AG10803 (cell line): ENCODE results near the gene ELN.

Source experiments
- DNase-seq: peaks from one replicate; pipeline ENCODE4 v3.0.0; 2010; ENCODE audit warnings: low read depth
- H3K4me3 ChIP-seq: 2 replicates; pipeline ENCODE4 v1.5.1; 2011; ENCODE audit warnings: mild to moderate bottlenecking, low read length, control low read depth
- CTCF ChIP-seq: conservative IDR thresholded peaks from 2 replicates; pipeline ENCODE4 v1.5.1; 2011; ENCODE audit warnings: mild to moderate bottlenecking, low read length, control low read depth, inconsistent platforms

Gene ELN

GRCh38 chr7:74001150-74001494 is 26.9 kb upstream of the ELN start:
- no peak for TF ChIP-seq CTCF
- no peak overlapping the region for H3K4me3 ChIP-seq
- DNase-seq, result no peak

DNA sequence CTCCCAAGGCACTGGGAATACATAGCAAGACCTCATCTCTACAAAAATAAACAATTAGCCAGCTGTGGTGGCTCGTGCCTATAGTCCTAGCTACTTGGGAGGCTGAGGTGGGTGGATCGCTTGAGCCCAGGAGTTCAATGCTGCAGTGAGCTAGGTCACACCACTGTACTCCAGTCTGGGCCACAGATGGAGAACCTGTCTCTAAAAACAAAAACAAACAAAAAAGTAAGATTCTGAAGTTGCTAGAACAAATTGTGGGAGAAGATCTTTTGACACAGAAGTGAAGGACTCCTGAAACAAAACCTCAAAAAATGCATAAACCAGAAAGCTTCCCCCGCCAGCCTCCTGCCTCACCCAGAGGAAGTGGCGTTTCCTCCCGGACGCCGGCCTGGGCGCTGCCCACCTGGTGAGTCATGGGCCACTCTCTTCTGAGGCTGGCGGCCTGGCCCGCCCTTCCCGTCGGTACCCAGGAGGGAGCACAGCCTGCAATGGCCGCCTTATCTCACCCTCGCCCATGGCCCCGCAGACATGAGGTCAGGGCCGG is 25.4 kb upstream of the ELN start:
- H3K4me3 ChIP-seq, result no peak overlapping the region
- DNase-seq, result peak; percentile 84
- no peak for TF ChIP-seq CTCF

DNA sequence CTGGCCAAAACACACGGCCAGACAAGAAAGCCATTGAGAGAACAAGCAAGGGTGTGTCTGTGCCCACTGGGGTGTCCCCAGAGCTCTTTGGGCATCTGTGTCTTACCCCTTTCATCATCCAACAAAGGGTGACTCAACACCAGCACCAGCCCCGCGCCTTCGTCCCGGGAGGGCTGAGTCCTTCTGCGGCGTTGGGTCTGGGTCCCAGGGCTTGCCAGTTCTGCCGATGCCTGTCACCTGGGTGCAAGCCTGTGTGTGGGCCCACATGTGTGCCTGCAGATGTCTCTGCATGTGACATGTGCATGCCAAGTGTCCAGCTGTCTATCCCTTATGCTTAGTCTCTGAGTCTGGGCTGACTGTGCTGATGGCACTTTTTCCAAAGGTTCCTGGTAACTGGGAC is 24.4 kb upstream of the ELN start:
- no peak overlapping the region for H3K4me3 ChIP-seq
- peak; percentile 35 for DNase-seq
- TF ChIP-seq CTCF, result no peak

DNA sequence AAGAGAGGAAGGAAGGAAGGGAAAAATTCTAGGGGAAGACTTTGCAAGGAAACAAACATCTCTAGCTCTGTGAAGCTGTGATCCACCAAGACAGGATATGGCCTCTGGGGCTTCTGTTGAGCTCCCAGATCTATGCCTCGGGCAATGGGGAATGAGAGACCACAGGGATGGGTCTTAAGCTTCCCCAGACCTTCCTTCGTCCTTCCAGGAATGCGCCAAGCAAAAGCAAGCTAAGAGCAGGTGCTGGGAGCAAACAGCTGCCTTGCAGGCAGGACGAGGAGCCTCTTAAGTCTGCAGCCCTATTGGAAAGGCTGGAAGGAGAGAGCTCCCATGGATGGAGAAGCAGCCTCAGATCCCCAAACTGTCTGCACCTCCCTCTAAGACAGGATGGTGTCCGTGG is 21.9 kb upstream of the ELN start:
- no peak overlapping the region for H3K4me3 ChIP-seq
- TF ChIP-seq CTCF, result no peak
- DNase-seq, result no peak

- DNase-seq, result no peak
- no peak overlapping the region for H3K4me3 ChIP-seq
- no peak for TF ChIP-seq CTCF
Measured at GRCh38 chr7:74006451-74007241, 21.3 kb upstream of the ELN start.

- no peak overlapping the region for H3K4me3 ChIP-seq
- no peak for TF ChIP-seq CTCF
- no peak for DNase-seq
Measured at GRCh38 chr7:74007242-74007567, 20.8 kb upstream of the ELN start.

DNA sequence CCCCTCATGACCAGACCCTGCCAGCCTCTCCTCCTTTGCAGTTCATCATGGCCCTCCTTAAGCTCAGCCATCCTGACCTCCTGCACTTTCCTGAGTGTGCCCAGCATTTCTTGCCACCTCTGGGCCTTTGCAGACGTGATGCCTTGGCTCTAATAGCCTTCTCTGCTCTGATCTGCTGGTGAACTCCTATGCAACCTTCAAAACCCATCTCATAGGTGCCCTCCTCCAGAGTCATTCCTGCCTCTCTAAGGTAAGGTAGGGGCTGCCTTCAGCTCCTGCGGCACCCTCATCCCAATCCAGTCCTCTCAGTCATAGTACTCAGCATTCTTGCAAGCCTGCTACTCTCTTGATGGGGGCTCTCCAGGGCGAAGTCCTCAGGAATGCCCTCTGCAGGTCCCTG is 19.3 kb upstream of the ELN start:
- no peak overlapping the region for H3K4me3 ChIP-seq
- DNase-seq, result no peak
- TF ChIP-seq CTCF, result no peak
